ENCODE results near the gene LENEP.

LENEP gene

GRCh38 chr1:155003227-155003765 is 9.9 kb downstream of the LENEP start:
- Histone ChIP-seq H3K27me3 (ENCODE audit: control insufficient read depth, insufficient read depth, low read length) (no peaks in the 10 kb centered on the region), H3K9ac (ENCODE audit: low read depth, low read length) (peak overlapping the region; percentile 85), H3K36me3 (ENCODE audit: insufficient read depth, low read length) (peaks cover 15% of the 10 kb centered on the region), H3K9me3 (replicated peaks; ENCODE audit: low read length) (no peaks in the 10 kb centered on the region), H3K4me1 (ENCODE audit: control insufficient read depth, insufficient read depth, low read length) (peaks cover 56% of the 10 kb centered on the region), H3K4me2 (ENCODE audit: low read length) (peak overlapping the region; percentile 95), H3K4me3 (ENCODE audit: low read length) (peak overlapping the region; percentile 90)

GRCh38 chr1:155003766-155004351 is 10.5 kb downstream of the LENEP start:
- Histone ChIP-seq H3K36me3 (ENCODE audit: insufficient read depth, low read length) (peaks cover 15% of the 10 kb centered on the region), H3K4me2 (ENCODE audit: low read length) (peak overlapping the region; percentile 95), H3K4me3 (ENCODE audit: low read length) (peak overlapping the region; percentile 90), H3K9me3 (replicated peaks; ENCODE audit: low read length) (no peaks in the 10 kb centered on the region), H3K4me1 (ENCODE audit: control insufficient read depth, insufficient read depth, low read length) (peaks cover 58% of the 10 kb centered on the region), H3K27me3 (ENCODE audit: control insufficient read depth, insufficient read depth, low read length) (no peaks in the 10 kb centered on the region), H3K9ac (ENCODE audit: low read depth, low read length) (peak overlapping the region; percentile 85)

GRCh38 chr1:155004352-155005075 is 11.1 kb downstream of the LENEP start:
- Histone ChIP-seq H3K4me3 (ENCODE audit: low read length) (peak overlapping the region; percentile 90), H3K4me2 (ENCODE audit: low read length) (peak overlapping the region; percentile 95), H3K4me1 (ENCODE audit: control insufficient read depth, insufficient read depth, low read length) (peaks cover 58% of the 10 kb centered on the region), H3K9ac (ENCODE audit: low read depth, low read length) (peak overlapping the region; percentile 85), H3K27me3 (ENCODE audit: control insufficient read depth, insufficient read depth, low read length) (no peaks in the 10 kb centered on the region), H3K9me3 (replicated peaks; ENCODE audit: low read length) (no peaks in the 10 kb centered on the region), H3K36me3 (ENCODE audit: insufficient read depth, low read length) (peaks cover 15% of the 10 kb centered on the region)

GRCh38 chr1:155005076-155006011 is 12.0 kb downstream of the LENEP start:
- Histone ChIP-seq H3K9me3 (replicated peaks; ENCODE audit: low read length) (no peaks in the 10 kb centered on the region), H3K4me2 (ENCODE audit: low read length) (peak overlapping the region; percentile 95), H3K9ac (ENCODE audit: low read depth, low read length) (peak overlapping the region; percentile 85), H3K4me3 (ENCODE audit: low read length) (peak overlapping the region; percentile 90), H3K36me3 (ENCODE audit: insufficient read depth, low read length) (peaks cover 21% of the 10 kb centered on the region), H3K27me3 (ENCODE audit: control insufficient read depth, insufficient read depth, low read length) (no peaks in the 10 kb centered on the region), H3K4me1 (ENCODE audit: control insufficient read depth, insufficient read depth, low read length) (peaks cover 51% of the 10 kb centered on the region)

GRCh38 chr1:155006601-155007101 is 13.3 kb downstream of the LENEP start:
- Histone ChIP-seq H3K4me3 (ENCODE audit: low read length) (no peak overlapping the region), H3K27me3 (ENCODE audit: control insufficient read depth, insufficient read depth, low read length) (no peaks in the 10 kb centered on the region), H3K9me3 (replicated peaks; ENCODE audit: low read length) (no peaks in the 10 kb centered on the region), H3K4me2 (ENCODE audit: low read length) (no peak overlapping the region), H3K36me3 (ENCODE audit: insufficient read depth, low read length) (peaks cover 21% of the 10 kb centered on the region), H3K4me1 (ENCODE audit: control insufficient read depth, insufficient read depth, low read length) (peaks cover 47% of the 10 kb centered on the region), H3K9ac (ENCODE audit: low read depth, low read length) (no peak overlapping the region)

GRCh38 chr1:155007251-155007828 is 14.0 kb downstream of the LENEP start:
- Histone ChIP-seq H3K9me3 (replicated peaks; ENCODE audit: low read length) (no peaks in the 10 kb centered on the region), H3K27me3 (ENCODE audit: control insufficient read depth, insufficient read depth, low read length) (no peaks in the 10 kb centered on the region), H3K9ac (ENCODE audit: low read depth, low read length) (no peak overlapping the region), H3K36me3 (ENCODE audit: insufficient read depth, low read length) (peaks cover 24% of the 10 kb centered on the region), H3K4me3 (ENCODE audit: low read length) (no peak overlapping the region), H3K4me2 (ENCODE audit: low read length) (no peak overlapping the region), H3K4me1 (ENCODE audit: control insufficient read depth, insufficient read depth, low read length) (peaks cover 54% of the 10 kb centered on the region)

- Histone ChIP-seq H3K9ac (ENCODE audit: low read depth, low read length) (peak overlapping the region; percentile 6), H3K36me3 (ENCODE audit: insufficient read depth, low read length) (peaks cover 25% of the 10 kb centered on the region), H3K9me3 (replicated peaks; ENCODE audit: low read length) (no peaks in the 10 kb centered on the region), H3K4me3 (ENCODE audit: low read length) (no peak overlapping the region), H3K4me1 (ENCODE audit: control insufficient read depth, insufficient read depth, low read length) (peaks cover 56% of the 10 kb centered on the region), H3K27me3 (ENCODE audit: control insufficient read depth, insufficient read depth, low read length) (no peaks in the 10 kb centered on the region), H3K4me2 (ENCODE audit: low read length) (no peak overlapping the region)
Measured at GRCh38 chr1:155008015-155008941, 14.9 kb downstream of the LENEP start.

GRCh38 chr1:155009221-155009711 is 15.9 kb downstream of the LENEP start:
- H3K36me3 ChIP-seq (ENCODE audit: insufficient read depth, low read length): peaks cover 30% of the 10 kb centered on the region
- H3K27me3 ChIP-seq (ENCODE audit: control insufficient read depth, insufficient read depth, low read length): no peaks in the 10 kb centered on the region
- no peak overlapping the region for H3K9ac ChIP-seq (ENCODE audit: low read depth, low read length)
- H3K4me3 ChIP-seq (ENCODE audit: low read length): no peak overlapping the region
- H3K4me2 ChIP-seq (ENCODE audit: low read length): no peak overlapping the region
- peaks cover 53% of the 10 kb centered on the region for H3K4me1 ChIP-seq (ENCODE audit: control insufficient read depth, insufficient read depth, low read length)
- H3K9me3 ChIP-seq (replicated peaks; ENCODE audit: low read length): no peaks in the 10 kb centered on the region

GRCh38 chr1:155009742-155010141 is 16.4 kb downstream of the LENEP start:
- H3K4me1 ChIP-seq (ENCODE audit: control insufficient read depth, insufficient read depth, low read length): peaks cover 49% of the 10 kb centered on the region
- peaks cover 35% of the 10 kb centered on the region for H3K36me3 ChIP-seq (ENCODE audit: insufficient read depth, low read length)
- H3K4me2 ChIP-seq (ENCODE audit: low read length): no peak overlapping the region
- no peaks in the 10 kb centered on the region for H3K9me3 ChIP-seq (replicated peaks; ENCODE audit: low read length)
- H3K9ac ChIP-seq (ENCODE audit: low read depth, low read length): no peak overlapping the region
- no peaks in the 10 kb centered on the region for H3K27me3 ChIP-seq (ENCODE audit: control insufficient read depth, insufficient read depth, low read length)
- H3K4me3 ChIP-seq (ENCODE audit: low read length): no peak overlapping the region

Measured in skeletal muscle satellite cell (primary cell).